HepG2 (cell line): Measurements from ENCODE around the gene TLE7. TPM values are rescaled to one million over a fixed set of nuclear protein-coding genes. Genes with fewer than 3 reads are reported as not detected.
A peak's percentile ranks its signal among the peaks of the same experiment; 100 is the strongest.

Experiments
- ATRX ChIP-seq: sonication (generic); formaldehyde crosslinking; IDR thresholded peaks from 2 replicates; pipeline ENCODE4 v1.4.0; 2020; ENCODE audit warnings: missing genetic modification reagents, borderline replicate concordance
- CEBPZ ChIP-seq: IDR thresholded peaks from 2 replicates; pipeline ENCODE4 v1.6.1; 2012; ENCODE audit warnings: low read length, improper control_type of control experiment
- CHD4 ChIP-seq: fragments of 200-600 bp; sonication (generic); IDR thresholded peaks from 2 replicates; pipeline ENCODE4 v1.7.0; 2017; ENCODE audit warnings: mild to moderate bottlenecking, low read length, borderline replicate concordance
- DNMT3B ChIP-seq: conservative IDR thresholded peaks from 2 replicates; pipeline ENCODE4 v1.6.1; 2016; ENCODE audit warnings: missing biosample characterization, control low read depth
- KDM5B ChIP-seq: sonication (generic); formaldehyde crosslinking; IDR thresholded peaks from 2 replicates; pipeline ENCODE4 v1.4.0; 2020; ENCODE audit warnings: missing genetic modification reagents, mild to moderate bottlenecking, borderline replicate concordance
- LCORL ChIP-seq, 2 experiments: fragments of 450-650 bp in 1 of 2; sonication (generic) in 1 of 2; formaldehyde crosslinking in 1 of 2; IDR thresholded peaks; 2 replicates each; pipeline versions ENCODE4 v1.5.0 to v1.6.1; 2017 to 2020; ENCODE audit warnings: antibody characterized with exemption in 1 of 2, missing genetic modification reagents in 1 of 2
- RARA ChIP-seq: IDR thresholded peaks from 2 replicates; pipeline ENCODE4 v1.6.1; 2016; ENCODE audit warnings: missing genetic modification reagents, missing compliant biosample characterization
- SIX4 ChIP-seq: sonication (generic); formaldehyde crosslinking; IDR thresholded peaks from 2 replicates; pipeline ENCODE4 v1.4.0; 2020; ENCODE audit warnings: missing genetic modification reagents
- SP2 ChIP-seq: sonication (generic); formaldehyde crosslinking; IDR thresholded peaks from 2 replicates; pipeline ENCODE4 v1.5.1; 2020; ENCODE audit warnings: mild to moderate bottlenecking, missing genetic modification reagents
- ZBTB37 ChIP-seq: sonication (generic); formaldehyde crosslinking; IDR thresholded peaks from 2 replicates; pipeline ENCODE4 v1.4.0; 2020; ENCODE audit warnings: mild to moderate bottlenecking, missing genetic modification reagents
- ZKSCAN8 ChIP-seq: IDR thresholded peaks from 2 replicates; pipeline ENCODE4 v1.6.1; 2016; ENCODE audit warnings: borderline replicate concordance, missing genetic modification reagents, missing compliant biosample characterization
- ZNF207 ChIP-seq: fragments of 450-650 bp; IDR thresholded peaks from 2 replicates; pipeline ENCODE4 v1.6.1; 2016; ENCODE audit warnings: antibody characterized with exemption, borderline replicate concordance
- ZNF367 ChIP-seq: sonication (generic); formaldehyde crosslinking; IDR thresholded peaks from 2 replicates; pipeline ENCODE4 v1.4.0; 2020; ENCODE audit warnings: missing genetic modification reagents, borderline replicate concordance
- ZNF44 ChIP-seq: sonication (generic); formaldehyde crosslinking; IDR thresholded peaks from 2 replicates; pipeline ENCODE4 v1.5.1; 2020; ENCODE audit warnings: mild to moderate bottlenecking, missing genetic modification reagents
- ZNF513 ChIP-seq: sonication (generic); formaldehyde crosslinking; conservative IDR thresholded peaks from 2 replicates; pipeline ENCODE4 v1.5.0; 2020; ENCODE audit warnings: missing genetic modification reagents
- ZNF567 ChIP-seq: sonication (generic); formaldehyde crosslinking; IDR thresholded peaks from 2 replicates; pipeline ENCODE4 v1.8.1; 2023; ENCODE audit warnings: mild to moderate bottlenecking, missing genetic modification reagents, borderline replicate concordance
- ZNF605 ChIP-seq: sonication (generic); formaldehyde crosslinking; IDR thresholded peaks from 2 replicates; pipeline ENCODE4 v1.8.0; 2022; ENCODE audit warnings: mild to moderate bottlenecking, missing genetic modification reagents
- ZNF792 ChIP-seq: IDR thresholded peaks from 2 replicates; pipeline ENCODE4 v1.6.1; 2016
- ZNF800 ChIP-seq: sonication (generic); formaldehyde crosslinking; IDR thresholded peaks from 2 replicates; pipeline ENCODE4 v1.4.0; 2020; ENCODE audit warnings: missing genetic modification reagents
- polyA plus RNA-seq, 8 experiments: library from polyadenylated mRNA; depleted of rRNA in 3 of 8; stranded (reverse) in 7 of 8; unstranded in 1 of 8; fragments of >200 nt; fragmentation: Illumina TruSeq in 4 of 8; extraction: Trizol in 4 of 8; gene quantifications; 2 replicates each; pipeline versions ENCODE4 v1.2.1 to v1.2.3, GENCODE V29; 2011 to 2016; ENCODE audit warnings: low read depth in 4 of 8, missing spikeins in 1 of 8, mixed read lengths in 1 of 8; ENCODE audit not compliant: insufficient read depth in 1 of 8
- total RNA-seq, 5 experiments: library from RNA; depleted of rRNA; stranded (reverse); fragments of >200 nt; fragmentation: Illumina TruSeq; extraction: Trizol; gene quantifications; 2 replicates each; pipeline ENCODE4 v1.2.3, GENCODE V29; 2016; ENCODE audit warnings: low read depth in 1 of 5

The TLE7 gene
- total and polyA plus RNA-seq, 2 of the 13 experiments (the other 11 are each of a cell fraction or from before 2014, with no cell fraction given) = not detected

- 0 out of 2 replicates have a peak, but pooled peaks have one; percentile 46 for TF ChIP-seq ZBTB37
- no peak for TF ChIP-seq ZNF207
- peak; percentile 74 for TF ChIP-seq SP2 (CRISPR knock-in tag)
- TF ChIP-seq ATRX = no peak
- peak; percentile 98 for TF ChIP-seq KDM5B (CRISPR knock-in tag)
- no peak for TF ChIP-seq DNMT3B (CRISPR knock-in tag)
- no peak for TF ChIP-seq CHD4
- TF ChIP-seq RARA (CRISPR knock-in tag) = peak; percentile 47; the same call in 1 of the 2 replicates
- no peak for TF ChIP-seq SIX4 (CRISPR knock-in tag)
- TF ChIP-seq ZNF567 (CRISPR knock-in tag) = peak; percentile 83
- peak; percentile 95 for TF ChIP-seq ZNF605 (CRISPR knock-in tag)
- no peak for TF ChIP-seq CEBPZ
- TF ChIP-seq ZNF44 (CRISPR knock-in tag) = peak; percentile 71; the same call in 1 of the 2 replicates
- TF ChIP-seq LCORL (IDR thresholded peaks at IDR 0.05) = no peak
- TF ChIP-seq LCORL (CRISPR knock-in tag; IDR thresholded peaks at IDR 0.05) = peak; percentile 89
- TF ChIP-seq ZNF513 (CRISPR knock-in tag) = 0 out of 2 replicates have a peak, but pooled peaks have one; percentile 24
- peak; percentile 87; the same call in 1 of the 2 replicates for TF ChIP-seq ZNF792 (CRISPR knock-in tag)
- TF ChIP-seq ZNF367 = 0 out of 2 replicates have a peak, but pooled peaks have one; percentile 23
- peak; percentile 62; the same call in 1 of the 2 replicates for TF ChIP-seq ZKSCAN8
- TF ChIP-seq ZNF800 (CRISPR knock-in tag) = no peak; the same call in 1 of the 2 replicates
Measured at GRCh38 chr16:71461686-71462648, 20.1 kb upstream of the TLE7 start, which contains the start of gene ZNF23 (continued).
